Adrenal gland (tissue), 12 donors: Measurements from ENCODE around the gene UQCRC1. TPM values are rescaled to one million over a fixed set of nuclear protein-coding genes. Genes with fewer than 3 reads are reported as not detected.

Experiments
- DNase-seq, 7 donors: peaks; one replicate each; pipeline ENCODE4 v3.0.0-alpha.2; 2019 to 2020
- H3K27ac ChIP-seq, 5 donors: fragments of 200-600 bp; sonication (generic) in 4 of 5; 1 replicate in 3 of 5; 2 replicates in 2 of 5; pipeline versions ENCODE4 v1.5.1 to v1.8.0; 2016 to 2020; ENCODE audit warnings: mild to moderate bottlenecking in 1 of 5
- H3K27me3 ChIP-seq: fragments of 200-600 bp; 2 replicates; pipeline ENCODE4 v1.8.0; 2021
- H3K36me3 ChIP-seq, 2 donors: fragments of 200-600 bp; replicated peaks in 1 of 2; 1 replicate in 1 of 2; 2 replicates in 1 of 2; pipeline versions ENCODE4 v1.5.1 to v1.8.0; 2018 to 2022
- H3K4me1 ChIP-seq, 2 donors: fragments of 200-600 bp; replicated peaks in 1 of 2; 1 replicate in 1 of 2; 2 replicates in 1 of 2; pipeline versions ENCODE4 v1.5.1 to v1.8.0; 2018 to 2021
- H3K4me3 ChIP-seq, 4 donors: fragments of 200-600 bp; sonication (generic) in 3 of 4; one replicate each; pipeline ENCODE4 v1.5.1; 2016 to 2018
- H3K9me3 ChIP-seq, 3 donors: fragments of 200-600 bp; sonication (generic) in 1 of 3; replicated peaks in 1 of 3; 1 replicate in 2 of 3; 2 replicates in 1 of 3; pipeline versions ENCODE4 v1.5.1 to v1.8.0; 2016 to 2021
- CTCF ChIP-seq, 6 experiments: fragments of 450-650 bp in 4 of 6; fragments of 200-600 bp in 2 of 6; sonication (generic) in 1 of 6; IDR thresholded peaks; 1 replicate in 5 of 6; 2 replicates in 1 of 6; pipeline versions ENCODE4 v1.5.1 to v1.8.0; 2016 to 2021; ENCODE audit warnings: antibody characterized with exemption in 6 of 6, mild to moderate bottlenecking in 2 of 6, moderate library complexity in 1 of 6
- POLR2A ChIP-seq, 2 donors: fragments of 450-650 bp; IDR thresholded peaks; one replicate each; pipeline ENCODE4 v1.6.1; 2017; ENCODE audit warnings: antibody characterized with exemption in 2 of 2, mild to moderate bottlenecking in 2 of 2, moderate library complexity in 1 of 2
- WGBS, 4 donors: extraction: QIAGEN DNeasy Blood & Tissue Kit in 2 of 4; methylation state at CpG; one replicate each; pipeline versions ENCODE4 v1.1.5 to v1.1.7; 2013 to 2017; 5-methylcytosine and 5-hydroxymethylcytosine counted together
- intact Hi-C, 2 donors: fragments of 100-400 bp; cut with DNase I; formaldehyde crosslinking; loops; one replicate each; pipeline versions ENCODE4 v1.14.1 to v1.15.0; 2022 to 2023
- polyA plus RNA-seq, 3 donors: library from polyadenylated mRNA; stranded (reverse); fragments of 200-250 nt in 2 of 3; fragments of 350-450 nt in 1 of 3; fragmentation: Illumina TruSeq in 1 of 3; extraction: RNeasy Lipid Tissue Mini Kit (QIAGEN cat#74804) in 1 of 3; gene quantifications; one replicate each; pipeline ENCODE4 v1.2.3, GENCODE V29; 2013 to 2014
- total RNA-seq, 9 donors: library from RNA; depleted of rRNA in 4 of 9; stranded (reverse); fragments of >200 nt in 4 of 9; fragments of 120-200 nt in 1 of 9; fragmentation: NEBNext Ultra II Directional in 1 of 9; extraction: Animal tissue kit (Norgen Biotek cat#: 25700) in 1 of 9; gene quantifications; one replicate each; pipeline versions ENCODE4 v1.1.0 to v1.2.4, GENCODE V29; 2013 to 2023
- donor health status: healthy with polysubstance abuse.
- donor health status: Bipolar disorder and iron deficiency.
- donor health status: DM: yes; HTN: yes; CAD: no.
- donor health status: DM: no; HTN: no; CAD: no.
- donor health status: DM: no; HTN: no; CAD: no.
- donor health status: DM: yes; HTN: yes; CAD: no.

UQCRC1 gene
- total and polyA plus RNA-seq, 12 donors = 201 to 418 (median 292) TPM

- intact Hi-C loops = no loop called here
- Histone ChIP-seq H3K4me3 (no peak overlapping the region), H3K4me1 (no peaks in the 10 kb centered on the region), H3K9me3 (no peaks in the 10 kb centered on the region), H3K27ac (no peak overlapping the region), H3K36me3 (no peaks in the 10 kb centered on the region), H3K27me3 (no peaks in the 10 kb centered on the region)
- DNase-seq = no peak
- 92 to 95% (median 94%) methylated on average over 9 to 14 of the region's 14 CpGs for WGBS, 4 donors
- TF ChIP-seq CTCF (IDR thresholded peaks at IDR 0.05) (no peak), POLR2A (IDR thresholded peaks at IDR 0.05) (no peak)
These were observed 27.6 kb downstream of the UQCRC1 start for GRCh38 chr3:48581621-48582481.

- DNase-seq = no peak
- intact Hi-C loops = no loop called here
- Histone ChIP-seq H3K4me1 (no peaks in the 10 kb centered on the region), H3K27me3 (no peaks in the 10 kb centered on the region), H3K36me3 (no peaks in the 10 kb centered on the region), H3K27ac (no peak overlapping the region), H3K4me3 (no peak overlapping the region), H3K9me3 (no peaks in the 10 kb centered on the region)
- 80 to 92% (median 85%) methylated on average over 1 to 4 of the region's 4 CpGs for WGBS, 4 donors
- no peak for TF ChIP-seq POLR2A (IDR thresholded peaks at IDR 0.05)
- no peak for TF ChIP-seq CTCF (IDR thresholded peaks at IDR 0.05)
These were observed 32.8 kb downstream of the UQCRC1 start for GRCh38 chr3:48576647-48577046.

GRCh38 chr3:48575366-48575765 lies 34.1 kb downstream of the UQCRC1 start:
- no peak overlapping the region for H3K27ac ChIP-seq
- H3K4me3 ChIP-seq = no peak overlapping the region
- WGBS, 4 donors = 84 to 89% (median 87%) methylated on average over 7 to 17 of the region's 17 CpGs
- H3K9me3 ChIP-seq = no peaks in the 10 kb centered on the region
- no peak for TF ChIP-seq POLR2A (IDR thresholded peaks at IDR 0.05)
- TF ChIP-seq CTCF (IDR thresholded peaks at IDR 0.05) = no peak
- intact Hi-C loops = no loop called here
- no peaks in the 10 kb centered on the region for H3K36me3 ChIP-seq
- H3K27me3 ChIP-seq = no peaks in the 10 kb centered on the region
- H3K4me1 ChIP-seq = no peaks in the 10 kb centered on the region
- DNase-seq = no peak

- no peak for TF ChIP-seq CTCF (IDR thresholded peaks at IDR 0.05)
- TF ChIP-seq POLR2A (IDR thresholded peaks at IDR 0.05) = no peak
These were observed 35.4 kb downstream of the UQCRC1 start for GRCh38 chr3:48573973-48574585.

More at GRCh38 chr3:48573973-48574585, 35.4 kb downstream of the UQCRC1 start:
- Histone ChIP-seq H3K4me3 (no peak overlapping the region), H3K4me1 (no peaks in the 10 kb centered on the region), H3K36me3 (no peaks in the 10 kb centered on the region), H3K9me3 (no peaks in the 10 kb centered on the region), H3K27me3 (no peaks in the 10 kb centered on the region), H3K27ac (no peak overlapping the region)
- WGBS, 4 donors = 90 to 100% (median 95%) methylated on average over 5 to 10 of the region's 10 CpGs
- no peak for DNase-seq
- intact Hi-C loops = no loop called here
